ENCODE results near the gene TMEM225B.

- no peak for TF ChIP-seq CTCF (IDR thresholded peaks at IDR 0.05 in 2 of 3, conservative IDR thresholded peaks at IDR 0.05 in 1 of 3; ENCODE audit: borderline replicate concordance in 1 of 3, insufficient read depth in 1 of 3, low read depth in 2 of 3, low read length in 2 of 3)
- TF ChIP-seq POLR2A (IDR thresholded peaks at IDR 0.05; ENCODE audit: borderline replicate concordance, extremely low read depth, insufficient read depth, insufficient read length): no peak
- TF ChIP-seq EZH2phosphoT487 (IDR thresholded peaks at IDR 0.05; ENCODE audit: borderline replicate concordance): no peak
- no peak for TF ChIP-seq ZNF274 (IDR thresholded peaks at IDR 0.05; ENCODE audit: low read depth, low read length)
- no peak for TF ChIP-seq FOSL1 (IDR thresholded peaks at IDR 0.05; ENCODE audit: low read depth)
- no peak for TF ChIP-seq ZFX (IDR thresholded peaks at IDR 0.05)
Observed at GRCh38 chr7:99614495-99614894, 16.4 kb downstream of the TMEM225B start.
